HG03469 (cell line): ENCODE results near the gene DYNC2I2.
"Not testable (repeated sequence)": the region's sequence is repeated elsewhere in the genome, so short reads cannot be mapped to it uniquely, and the experiment has no call there.

ENCODE experiments used
- ATAC-seq: cut with Tn5 transposase; IDR thresholded peaks from one replicate; pipeline ENCODE4 v1.9.1; 2021; ENCODE audit warnings: mild to moderate bottlenecking, moderate library complexity, moderate number of reproducible peaks; ENCODE audit not compliant: unreplicated experiment

The DYNC2I2 gene

GRCh38 chr9:128687453-128687852 lies 30.8 kb upstream of the DYNC2I2 start:
- no peak for ATAC-seq

- ATAC-seq: no peak
Observed at GRCh38 chr9:128685636-128686489, 29.2 kb upstream of the DYNC2I2 start.

GRCh38 chr9:128684325-128685199 lies 27.9 kb upstream of the DYNC2I2 start:
- ATAC-seq: no peak

GRCh38 chr9:128684065-128684324 lies 27.3 kb upstream of the DYNC2I2 start:
- ATAC-seq: no peak

- ATAC-seq: no peak
Observed at GRCh38 chr9:128683340-128684064, 26.9 kb upstream of the DYNC2I2 start.

GRCh38 chr9:128677794-128678193 lies 21.1 kb upstream of the DYNC2I2 start:
- no peak for ATAC-seq

GRCh38 chr9:128675382-128675781 lies 18.7 kb upstream of the DYNC2I2 start:
- no peak for ATAC-seq

GRCh38 chr9:128669786-128670185 lies 13.1 kb upstream of the DYNC2I2 start:
- ATAC-seq: no peak

GRCh38 chr9:128666481-128666941 lies 9.9 kb upstream of the DYNC2I2 start:
- ATAC-seq: not testable (repeated sequence)

- no peak for ATAC-seq
Observed at GRCh38 chr9:128657796-128658195, 1.1 kb upstream of the DYNC2I2 start.

GRCh38 chr9:128657344-128657704 lies 677 bp upstream of the DYNC2I2 start:
- ATAC-seq: no peak

GRCh38 chr9:128654481-128654880 lies 2.2 kb downstream of the DYNC2I2 start:
- no peak for ATAC-seq

GRCh38 chr9:128653908-128654307 lies 2.7 kb downstream of the DYNC2I2 start:
- no peak for ATAC-seq

GRCh38 chr9:128651798-128652197 lies 4.8 kb downstream of the DYNC2I2 start:
- ATAC-seq: no peak

- not testable (repeated sequence) for ATAC-seq
Observed at GRCh38 chr9:128648206-128648605, 8.4 kb downstream of the DYNC2I2 start.

GRCh38 chr9:128643519-128644300 lies 12.9 kb downstream of the DYNC2I2 start:
- ATAC-seq: no peak

GRCh38 chr9:128642675-128643245 lies 13.9 kb downstream of the DYNC2I2 start:
- no peak for ATAC-seq

GRCh38 chr9:128640603-128641002 lies 16.0 kb downstream of the DYNC2I2 start:
- ATAC-seq: no peak

GRCh38 chr9:128638580-128638979 lies 18.1 kb downstream of the DYNC2I2 start:
- ATAC-seq: no peak

- no peak for ATAC-seq
Observed at GRCh38 chr9:128637656-128638055, 19.0 kb downstream of the DYNC2I2 start.
